ENCODE data around the gene FOSL2.

FOSL2 gene

GRCh38 chr2:28394331-28394877 lies 1.7 kb downstream of the FOSL2 start:
- DNase-seq (ENCODE audit: extremely low read depth, low read depth) = peak; percentile 45
- TF ChIP-seq CTCF (IDR thresholded peaks at IDR 0.05; ENCODE audit: low read depth, low read length) = no peak

GRCh38 chr2:28394997-28395333 lies 2.3 kb downstream of the FOSL2 start:
- DNase-seq (ENCODE audit: extremely low read depth, low read depth) = no peak
- TF ChIP-seq CTCF (IDR thresholded peaks at IDR 0.05; ENCODE audit: low read depth, low read length) = no peak

- no peak for TF ChIP-seq CTCF (IDR thresholded peaks at IDR 0.05; ENCODE audit: low read depth, low read length)
- peak; percentile 65 for DNase-seq (ENCODE audit: extremely low read depth, low read depth)
These were observed 2.8 kb downstream of the FOSL2 start for GRCh38 chr2:28395334-28396061.

GRCh38 chr2:28397043-28397381 lies 4.4 kb downstream of the FOSL2 start:
- no peak for TF ChIP-seq CTCF (IDR thresholded peaks at IDR 0.05; ENCODE audit: low read depth, low read length)
- DNase-seq (ENCODE audit: extremely low read depth, low read depth) = no peak

GRCh38 chr2:28398101-28398834 lies 5.6 kb downstream of the FOSL2 start:
- DNase-seq (ENCODE audit: extremely low read depth, low read depth) = no peak
- no peak for TF ChIP-seq CTCF (IDR thresholded peaks at IDR 0.05; ENCODE audit: low read depth, low read length)

GRCh38 chr2:28399289-28399688 lies 6.6 kb downstream of the FOSL2 start:
- DNase-seq (ENCODE audit: extremely low read depth, low read depth) = no peak
- TF ChIP-seq CTCF (IDR thresholded peaks at IDR 0.05; ENCODE audit: low read depth, low read length) = no peak

GRCh38 chr2:28399956-28400355 lies 7.3 kb downstream of the FOSL2 start:
- TF ChIP-seq CTCF (IDR thresholded peaks at IDR 0.05; ENCODE audit: low read depth, low read length) = no peak
- DNase-seq (ENCODE audit: extremely low read depth, low read depth) = no peak
